HepG2 (cell line): ENCODE measurements around the gene GDAP1L1. TPM values are rescaled to one million over a fixed set of nuclear protein-coding genes. Genes with fewer than 3 reads are reported as not detected.

Experiments used
- ATAC-seq: fragments of 200-7000 bp; cut with Tn5 transposase; 3 replicates; pipeline ENCODE4 v1.9.1; 2020; ENCODE audit warnings: mild to moderate bottlenecking, moderate library complexity
- BruUV-seq: library from RNA; stranded (reverse); fragments of 400-500 nt; replicated peaks from 2 replicates; lab custom pipeline; 2021; lab: Mats Ljungman, UMichigan
- CTCF ChIA-PET: fragments of 300-600 bp; formaldehyde crosslinking; extraction: SDS; loops from one replicate; lab custom pipeline; 2021; ENCODE audit warnings: low total read pairs, inconsistent platforms, low intra/inter-chr PET ratio; lab: Yijun Ruan, JAX
- POLR2A ChIA-PET: fragments of 350-600 bp; sonication (Branson Sonifier 250); formaldehyde crosslinking; loops from one replicate; lab custom pipeline; 2020; ENCODE audit warnings: antibody characterized with exemption, inconsistent platforms; lab: Yijun Ruan, JAX
- DNase-seq: peaks from one replicate; pipeline ENCODE4 v3.0.0-alpha.2; 2015; ENCODE audit warnings: low spot score
- FAIRE-seq: peaks from 3 replicates; lab custom pipeline; 2011; peaks lifted over from hg19 to GRCh38; lab: Jason Lieb, UNC
- H2AFZ ChIP-seq: one replicate; pipeline ENCODE4 v1.6.1; 2011; ENCODE audit warnings: low read length, inconsistent platforms
- H3K27ac ChIP-seq: fragments of 300-600 bp; 3 replicates; pipeline ENCODE4 v1.8.0; 2011; ENCODE audit warnings: mixed run types, mild to moderate bottlenecking, mixed read lengths, low read length, inconsistent platforms; ENCODE audit not compliant: insufficient read depth; ENCODE audit errors: extremely low read length
- H3K27me3 ChIP-seq, 2 experiments: fragments of 200-600 bp in 1 of 2; 2 replicates in 1 of 2; 3 replicates in 1 of 2; pipeline versions ENCODE4 v1.6.0 to v1.8.0; 2011; ENCODE audit warnings: low read length in 2 of 2, mild to moderate bottlenecking in 2 of 2, moderate library complexity in 2 of 2, inconsistent platforms in 1 of 2; ENCODE audit not compliant: insufficient read depth in 2 of 2, control insufficient read depth in 1 of 2
- H3K36me3 ChIP-seq, 2 experiments: fragments of 200-600 bp in 1 of 2; replicated peaks in 1 of 2; 2 replicates in 1 of 2; 3 replicates in 1 of 2; pipeline versions ENCODE4 v1.5.1 to v1.8.0; 2011; ENCODE audit warnings: low read length in 2 of 2, inconsistent platforms in 1 of 2; ENCODE audit not compliant: insufficient read depth in 2 of 2, control insufficient read depth in 1 of 2
- H3K4me1 ChIP-seq: 2 replicates; pipeline ENCODE4 v1.5.1; 2012; ENCODE audit warnings: low read length, inconsistent platforms; ENCODE audit not compliant: insufficient read depth
- H3K4me2 ChIP-seq: 2 replicates; pipeline ENCODE4 v1.6.0; 2011; ENCODE audit warnings: low read depth, low read length, inconsistent platforms
- H3K4me3 ChIP-seq, 3 experiments: fragments of 200-600 bp in 1 of 3; sonication (generic), shearing (Covaris generic) in 1 of 3; replicated peaks in 1 of 3; 2 replicates each; pipeline ENCODE4 v1.5.1; 2011 to 2016; ENCODE audit warnings: low read length in 3 of 3, inconsistent platforms in 2 of 3, low read depth in 2 of 3, mild to moderate bottlenecking in 2 of 3, control low read depth in 1 of 3, mixed read lengths in 1 of 3; ENCODE audit not compliant: insufficient read depth in 1 of 3
- H3K79me2 ChIP-seq: one replicate; pipeline ENCODE4 v1.6.1; 2011; ENCODE audit warnings: low read length, inconsistent platforms; ENCODE audit not compliant: insufficient read depth
- H3K9ac ChIP-seq: 2 replicates; pipeline ENCODE4 v1.6.0; 2011; ENCODE audit warnings: mild to moderate bottlenecking, low read depth, low read length, inconsistent platforms; ENCODE audit not compliant: insufficient read depth
- H3K9me3 ChIP-seq: 2 replicates; pipeline ENCODE4 v1.5.1; 2012; ENCODE audit warnings: mild to moderate bottlenecking, low read length
- H4K20me1 ChIP-seq: 2 replicates; pipeline ENCODE4 v1.6.0; 2011; ENCODE audit warnings: inconsistent platforms, mild to moderate bottlenecking, low read length, moderate library complexity; ENCODE audit not compliant: insufficient read depth
- ARID2 ChIP-seq: sonication (generic); formaldehyde crosslinking; IDR thresholded peaks from 2 replicates; pipeline ENCODE4 v1.8.1; 2022; ENCODE audit warnings: mild to moderate bottlenecking, missing genetic modification reagents, borderline replicate concordance
- ATF7 ChIP-seq, 2 experiments: fragments of 450-650 bp in 1 of 2; sonication (generic) in 1 of 2; formaldehyde crosslinking in 1 of 2; IDR thresholded peaks; 2 replicates each; pipeline versions ENCODE4 v1.4.0 to v1.6.1; 2016 to 2020; ENCODE audit warnings: antibody characterized with exemption in 1 of 2, mild to moderate bottlenecking in 1 of 2, missing genetic modification reagents in 1 of 2
- CREB1 ChIP-seq, 2 experiments: fragments of 450-650 bp in 1 of 2; IDR thresholded peaks; 2 replicates each; pipeline ENCODE4 v1.6.1; 2016 to 2017; ENCODE audit warnings: control low read depth in 1 of 2, mild to moderate bottlenecking in 1 of 2, missing compliant biosample characterization in 1 of 2, missing genetic modification characterization in 1 of 2
- DR1 ChIP-seq: sonication (generic); formaldehyde crosslinking; IDR thresholded peaks from 2 replicates; pipeline ENCODE4 v1.8.0; 2021; ENCODE audit warnings: mild to moderate bottlenecking, missing genetic modification reagents, inconsistent platforms
- HNF4A ChIP-seq: sonication (generic); formaldehyde crosslinking; IDR thresholded peaks from 2 replicates; pipeline ENCODE4 v1.4.0; 2020; ENCODE audit warnings: missing genetic modification reagents
- KDM5A ChIP-seq: fragments of 200-600 bp; sonication (generic); IDR thresholded peaks from 2 replicates; pipeline ENCODE4 v1.7.0; 2018; ENCODE audit warnings: antibody characterized with exemption, mild to moderate bottlenecking, low read length, borderline replicate concordance
- KLF12 ChIP-seq: sonication (generic); formaldehyde crosslinking; IDR thresholded peaks from 2 replicates; pipeline ENCODE4 v1.4.0; 2020; ENCODE audit warnings: missing genetic modification reagents, borderline replicate concordance
- TBL1XR1 ChIP-seq: fragments of 150-350 bp; IDR thresholded peaks from 2 replicates; pipeline ENCODE4 v1.6.1; 2014; ENCODE audit warnings: borderline replicate concordance, low read length; ENCODE audit not compliant: partially characterized antibody
- ZFP36L1 ChIP-seq: sonication (generic); formaldehyde crosslinking; IDR thresholded peaks from 2 replicates; pipeline ENCODE4 v1.8.0; 2022; ENCODE audit warnings: mild to moderate bottlenecking, missing genetic modification reagents, moderate library complexity
- ZFP62 ChIP-seq: sonication (generic); formaldehyde crosslinking; IDR thresholded peaks from 2 replicates; pipeline ENCODE4 v1.4.0; 2020; ENCODE audit warnings: missing genetic modification reagents
- ZMYM3 ChIP-seq: sonication (generic); formaldehyde crosslinking; IDR thresholded peaks from 2 replicates; pipeline ENCODE4 v1.5.1; 2020; ENCODE audit warnings: mild to moderate bottlenecking, missing genetic modification reagents
- ZNF20 ChIP-seq: sonication (generic); formaldehyde crosslinking; IDR thresholded peaks from 2 replicates; pipeline ENCODE4 v1.4.0; 2020; ENCODE audit warnings: mild to moderate bottlenecking, moderate library complexity, missing genetic modification reagents
- ZNF3 ChIP-seq: IDR thresholded peaks from 2 replicates; pipeline ENCODE4 v1.7.0; 2017; ENCODE audit warnings: inconsistent platforms
- ZNF34 ChIP-seq: sonication (generic); formaldehyde crosslinking; IDR thresholded peaks from 2 replicates; pipeline ENCODE4 v1.4.0; 2020; ENCODE audit warnings: mild to moderate bottlenecking, missing genetic modification reagents, borderline replicate concordance
- ZNF598 ChIP-seq: sonication (generic); formaldehyde crosslinking; IDR thresholded peaks from 2 replicates; pipeline ENCODE4 v1.5.1; 2020; ENCODE audit warnings: mild to moderate bottlenecking, missing genetic modification reagents, borderline replicate concordance
- ZNF737 ChIP-seq: sonication (generic); formaldehyde crosslinking; IDR thresholded peaks from 2 replicates; pipeline ENCODE4 v1.5.0; 2020; ENCODE audit warnings: missing genetic modification reagents, mild to moderate bottlenecking, borderline replicate concordance
- WGBS: methylation state at CpG from one replicate; pipeline ENCODE4 v1.1.6; 2017; ENCODE audit warnings: low lambda C conversion rate; 5-methylcytosine and 5-hydroxymethylcytosine counted together
- in situ Hi-C: cut with HindIII; loops from 2 replicates; pipeline ENCODE4 v1.10.0; 2017; ENCODE audit warnings: low pct_unique_long_range_greater_than_20kb; ENCODE audit not compliant: extremely low pct_ligation_motif_present
- intact Hi-C: fragments of 100-400 bp; cut with micrococcal nuclease; formaldehyde crosslinking; loops from one replicate; pipeline ENCODE4 v1.10.0; 2022; ENCODE audit not compliant: unreplicated experiment
- polyA plus RNA-seq, 8 experiments: library from polyadenylated mRNA; depleted of rRNA in 3 of 8; stranded (reverse) in 7 of 8; unstranded in 1 of 8; fragments of >200 nt; fragmentation: Illumina TruSeq in 4 of 8; extraction: Trizol in 4 of 8; gene quantifications; 2 replicates each; pipeline versions ENCODE4 v1.2.1 to v1.2.3, GENCODE V29; 2011 to 2016; ENCODE audit warnings: low read depth in 4 of 8, missing spikeins in 1 of 8, mixed read lengths in 1 of 8; ENCODE audit not compliant: insufficient read depth in 1 of 8
- total RNA-seq, 5 experiments: library from RNA; depleted of rRNA; stranded (reverse); fragments of >200 nt; fragmentation: Illumina TruSeq; extraction: Trizol; gene quantifications; 2 replicates each; pipeline ENCODE4 v1.2.3, GENCODE V29; 2016; ENCODE audit warnings: low read depth in 1 of 5
- TF ChIP-seq, protein P1 (sequence below): IDR thresholded peaks from 2 replicates; pipeline ENCODE4 v1.6.1; 2012; ENCODE audit warnings: inconsistent platforms
- TF ChIP-seq, protein P2 (sequence below): sonication (generic); formaldehyde crosslinking; IDR thresholded peaks from 2 replicates; pipeline ENCODE4 v1.4.0; 2020; ENCODE audit warnings: mild to moderate bottlenecking, low read depth, missing genetic modification reagents

GDAP1L1 gene
- total and polyA plus RNA-seq, 2 of the 13 experiments (the other 11 are each of a cell fraction or from before 2014, with no cell fraction given) = 0.04 TPM; not detected in 1

DNA sequence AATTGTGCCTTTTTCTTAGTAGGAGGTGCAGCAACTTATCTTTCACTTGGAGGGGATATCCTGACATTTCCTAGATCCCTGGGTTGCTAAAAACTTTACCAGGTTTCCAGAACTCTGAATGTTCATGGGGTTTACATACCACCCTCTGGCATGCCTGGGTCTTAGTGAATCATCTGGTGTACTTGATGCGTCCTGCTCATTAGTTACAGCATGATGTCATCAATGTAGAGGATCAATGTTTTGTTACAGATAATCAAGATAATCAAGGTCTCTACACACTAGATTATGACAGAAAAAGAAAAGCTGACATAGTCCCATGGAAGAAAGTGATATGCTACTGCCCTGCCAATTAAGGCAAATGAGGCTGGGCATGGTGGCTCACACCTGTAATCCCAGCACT is 36.9 kb downstream of the GDAP1L1 start:
- FAIRE-seq (no peak), ATAC-seq (no peak), DNase-seq (no peak)
- TF ChIP-seq ZNF20 (CRISPR knock-in tag) (no peak), ATF7 (IDR thresholded peaks at IDR 0.05) (peak; percentile 96), ATF7 (CRISPR knock-in tag; IDR thresholded peaks at IDR 0.05) (no peak), ZNF3 (no peak), ZFP36L1 (no peak), CREB1 (IDR thresholded peaks at IDR 0.05) (peak; percentile 77), CREB1 (CRISPR knock-in tag; IDR thresholded peaks at IDR 0.05) (no peak), HNF4A (CRISPR knock-in tag) (no peak)
- CTCF ChIA-PET = no interaction called here
- no peaks in the 10 kb centered on the region for H4K20me1 ChIP-seq
- H3K36me3 ChIP-seq = no peaks in the 10 kb centered on the region
- no peak overlapping the region for H2AFZ ChIP-seq
- in situ Hi-C loops = no loop called here
- H3K4me1 ChIP-seq = peaks cover 57% of the 10 kb centered on the region
- BruUV-seq = no TSS peak
- H3K9ac ChIP-seq = no peak overlapping the region
- no peak overlapping the region for H3K27ac ChIP-seq
- H3K4me3 ChIP-seq = no peak overlapping the region
- no peak overlapping the region for H3K4me2 ChIP-seq
- 91% methylated on average over 1 of the region's 1 CpG for WGBS
- H3K79me2 ChIP-seq = no peaks in the 10 kb centered on the region
- H3K27me3 ChIP-seq = no peaks in the 10 kb centered on the region
- POLR2A ChIA-PET = no interaction called here
- H3K9me3 ChIP-seq = 0 out of 2 replicates have a peak, but pooled peaks cover 4% of the 10 kb centered on the region
- intact Hi-C loops = no loop called here

DNA sequence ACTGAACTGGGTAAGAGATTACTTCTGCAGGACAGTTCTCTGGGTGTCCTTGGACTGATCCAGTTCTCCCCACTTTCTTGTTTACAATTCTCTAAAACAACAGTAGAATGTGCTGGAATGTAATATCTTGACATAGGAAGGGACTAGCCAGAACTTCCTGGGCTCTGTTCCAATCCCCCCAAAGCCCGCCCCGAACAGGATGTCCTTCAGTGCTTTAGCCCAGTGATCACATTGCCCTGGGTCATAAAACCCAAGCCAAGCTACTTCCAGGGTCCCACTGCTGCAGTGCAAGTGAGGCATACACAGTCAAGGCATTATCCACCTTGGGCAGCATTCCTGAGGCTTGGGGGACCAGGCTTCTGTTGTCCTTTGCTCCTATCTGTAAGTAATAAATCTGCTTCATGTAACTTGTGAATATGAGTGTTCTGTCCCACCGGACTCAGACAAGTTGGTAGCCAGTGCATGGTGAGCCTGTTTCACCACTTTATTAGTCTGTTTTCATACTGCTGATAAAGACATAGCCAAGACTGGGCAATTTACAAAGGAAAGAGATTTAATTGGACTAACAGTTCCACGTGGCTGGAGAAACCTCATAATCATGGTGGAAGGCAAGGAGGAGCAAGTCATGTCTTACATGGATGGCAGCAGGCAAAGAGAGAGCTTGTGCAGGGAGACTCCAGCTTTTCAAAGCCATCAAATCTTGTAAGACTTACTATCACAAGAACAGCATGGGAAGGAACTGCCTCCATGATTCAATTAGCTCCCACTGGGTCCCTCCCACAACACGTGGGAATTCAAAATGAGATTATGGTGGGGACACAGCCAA is 40.4 kb downstream of the GDAP1L1 start:
- no peak overlapping the region for H3K4me3 ChIP-seq
- WGBS = 60% methylated on average over 5 of the region's 5 CpGs
- peak overlapping the region; percentile 25 for H3K27ac ChIP-seq
- DNase-seq (peak; percentile 66), FAIRE-seq (peak; percentile 60), ATAC-seq (peak; percentile 65)
- 0 out of 2 replicates have a peak, but pooled peaks cover 4% of the 10 kb centered on the region for H3K9me3 ChIP-seq
- H3K4me2 ChIP-seq = peak overlapping the region; percentile 39
- no peaks in the 10 kb centered on the region for H4K20me1 ChIP-seq
- H3K79me2 ChIP-seq = no peaks in the 10 kb centered on the region
- in situ Hi-C loops (no loop called here), intact Hi-C loops (no loop called here)
- ChIA-PET CTCF (interaction anchor here (0.9 kb wide), 1 partner anchor 70 kb away, joined by 3 read pairs; no protein-coding TSS in a partner anchor), POLR2A (interaction anchor here (2.2 kb wide), 1 partner anchor 15 kb away, joined by 12 read pairs; no protein-coding TSS in a partner anchor)
- H3K27me3 ChIP-seq = no peaks in the 10 kb centered on the region
- BruUV-seq = no TSS peak
- no peak overlapping the region for H3K9ac ChIP-seq
- H3K4me1 ChIP-seq = peaks cover 30% of the 10 kb centered on the region
- no peak overlapping the region for H2AFZ ChIP-seq
- H3K36me3 ChIP-seq = no peaks in the 10 kb centered on the region
- TF ChIP-seq ZNF34 (CRISPR knock-in tag) (no peak), ZMYM3 (CRISPR knock-in tag) (no peak), DR1 (CRISPR knock-in tag) (no peak), HNF4A (CRISPR knock-in tag) (0 out of 2 replicates have a peak, but pooled peaks have one; percentile 27), ARID2 (CRISPR knock-in tag) (no peak), TBL1XR1 (no peak), ZNF737 (CRISPR knock-in tag) (no peak), KDM5A (no peak), KLF12 (CRISPR knock-in tag) (no peak), ZFP62 (CRISPR knock-in tag) (no peak), ZNF598 (CRISPR knock-in tag) (no peak)
- TF ChIP-seq, protein P1, sequence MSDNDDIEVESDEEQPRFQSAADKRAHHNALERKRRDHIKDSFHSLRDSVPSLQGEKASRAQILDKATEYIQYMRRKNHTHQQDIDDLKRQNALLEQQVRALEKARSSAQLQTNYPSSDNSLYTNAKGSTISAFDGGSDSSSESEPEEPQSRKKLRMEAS = no peak
- TF ChIP-seq, protein P2, sequence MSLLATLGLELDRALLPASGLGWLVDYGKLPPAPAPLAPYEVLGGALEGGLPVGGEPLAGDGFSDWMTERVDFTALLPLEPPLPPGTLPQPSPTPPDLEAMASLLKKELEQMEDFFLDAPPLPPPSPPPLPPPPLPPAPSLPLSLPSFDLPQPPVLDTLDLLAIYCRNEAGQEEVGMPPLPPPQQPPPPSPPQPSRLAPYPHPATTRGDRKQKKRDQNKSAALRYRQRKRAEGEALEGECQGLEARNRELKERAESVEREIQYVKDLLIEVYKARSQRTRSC (CRISPR knock-in tag) = no peak
